Uterus (tissue), 2 donors: ENCODE results near the gene ACOXL.

Experiments used
- CTCF ChIP-seq, 4 experiments: fragments of 200-600 bp in 2 of 4; fragments of 450-650 bp in 2 of 4; sonication (generic) in 2 of 4; IDR thresholded peaks; one replicate each; pipeline ENCODE4 v1.5.1; 2016 to 2019; ENCODE audit warnings: antibody characterized with exemption in 4 of 4, mild to moderate bottlenecking in 2 of 4, moderate library complexity in 1 of 4
- POLR2A ChIP-seq, 2 donors: fragments of 450-650 bp; IDR thresholded peaks; one replicate each; pipeline ENCODE4 v1.6.1; 2016; ENCODE audit warnings: antibody characterized with exemption in 2 of 2, mild to moderate bottlenecking in 1 of 2, moderate library complexity in 1 of 2

- TF ChIP-seq CTCF (IDR thresholded peaks at IDR 0.05) = no peak
- TF ChIP-seq POLR2A (IDR thresholded peaks at IDR 0.05) = no peak
Observed at GRCh38 chr2:111121028-111121827, 388.9 kb downstream of the ACOXL start.
